GM12878 (cell line): ENCODE results near the gene HADHA. TPM values are rescaled to one million over a fixed set of nuclear protein-coding genes. Genes with fewer than 3 reads are reported as not detected.

Experiments
- ATAC-seq: fragments of 200-7000 bp; cut with Tn5 transposase; 3 replicates; pipeline ENCODE4 v1.9.1; 2020; ENCODE audit warnings: mild to moderate bottlenecking, moderate library complexity
- BruUV-seq: library from RNA; stranded (reverse); fragments of 400-500 nt; replicated peaks from 2 replicates; lab custom pipeline; 2021; lab: Mats Ljungman, UMichigan
- CTCF ChIA-PET: fragments of 300-600 bp; sonication (Branson Sonifier 250); formaldehyde crosslinking; extraction: SDS; loops from one replicate; lab custom pipeline; 2021; ENCODE audit warnings: inconsistent platforms; lab: Yijun Ruan, JAX
- POLR2A ChIA-PET: fragments of 350-600 bp; formaldehyde crosslinking; extraction: SDS; loops from one replicate; lab custom pipeline; 2021; ENCODE audit warnings: inconsistent platforms; lab: Charles Lee
- RAD21 ChIA-PET: fragments of 300-600 bp; sonication (Branson Sonifier 250); formaldehyde crosslinking; loops from one replicate; lab custom pipeline; 2023; ENCODE audit warnings: antibody characterized with exemption; ENCODE audit not compliant: unreplicated experiment; lab: Charles Lee
- SMC1A ChIA-PET: fragments of 300-600 bp; sonication (Branson Sonifier 250); formaldehyde crosslinking; loops from one replicate; lab custom pipeline; 2023; ENCODE audit not compliant: unreplicated experiment, uncharacterized antibody; lab: Charles Lee
- DNase-seq: peaks from one replicate; pipeline ENCODE4 v3.0.0-alpha.2; 2011; ENCODE audit warnings: low read depth, low spot score
- FAIRE-seq: peaks from 3 replicates; lab custom pipeline; 2011; peaks lifted over from hg19 to GRCh38; lab: Jason Lieb, UNC
- H2AFZ ChIP-seq: 2 replicates; pipeline ENCODE4 v1.6.0; 2011; ENCODE audit warnings: low read depth, low read length, control low read depth; ENCODE audit not compliant: control insufficient read depth
- H3K27ac ChIP-seq: 2 replicates; pipeline ENCODE4 v1.5.1; 2011; ENCODE audit warnings: control low read depth; ENCODE audit not compliant: control insufficient read depth, insufficient read depth
- H3K27me3 ChIP-seq, 2 experiments: replicated peaks in 1 of 2; 2 replicates each; pipeline versions ENCODE4 v1.6.0 to v1.6.1; 2011; ENCODE audit warnings: low read length in 1 of 2; ENCODE audit not compliant: control insufficient read depth in 2 of 2, insufficient read depth in 2 of 2
- H3K36me3 ChIP-seq, 2 experiments: 2 replicates each; pipeline ENCODE4 v1.5.1; 2011; ENCODE audit warnings: low read length in 1 of 2; ENCODE audit not compliant: control insufficient read depth in 2 of 2, insufficient read depth in 2 of 2
- H3K4me1 ChIP-seq: 2 replicates; pipeline ENCODE4 v1.6.1; 2011; ENCODE audit warnings: mild to moderate bottlenecking, low read length, moderate library complexity, mixed read lengths; ENCODE audit not compliant: control insufficient read depth, insufficient read depth
- H3K4me2 ChIP-seq: 2 replicates; pipeline ENCODE4 v1.6.0; 2011; ENCODE audit warnings: control low read depth; ENCODE audit not compliant: control insufficient read depth, insufficient read depth
- H3K4me3 ChIP-seq: fragments of 200-600 bp; sonication (generic); 2 replicates; pipeline ENCODE4 v1.5.1; 2016
- H3K79me2 ChIP-seq: 2 replicates; pipeline ENCODE4 v1.6.0; 2011; ENCODE audit warnings: low read length; ENCODE audit not compliant: control insufficient read depth, insufficient read depth
- H3K9ac ChIP-seq: 2 replicates; pipeline ENCODE4 v1.8.0; 2011; ENCODE audit warnings: low read length, control low read depth, mixed read lengths; ENCODE audit not compliant: control insufficient read depth, insufficient read depth
- H3K9me3 ChIP-seq: replicated peaks from 3 replicates; pipeline ENCODE4 v1.5.1; 2011; ENCODE audit warnings: mild to moderate bottlenecking, low read length; ENCODE audit not compliant: control insufficient read depth, insufficient read depth
- H4K20me1 ChIP-seq: 2 replicates; pipeline ENCODE4 v1.6.0; 2011; ENCODE audit not compliant: control insufficient read depth, insufficient read depth
- SPI1 ChIP-seq: IDR thresholded peaks from 2 replicates; pipeline ENCODE4 v1.6.1; 2011; ENCODE audit warnings: low read depth, mild to moderate bottlenecking, low read length, moderate library complexity, borderline replicate concordance; ENCODE audit not compliant: insufficient read depth
- WGBS: methylation state at CpG from one replicate; pipeline ENCODE4 v1.1.6; 2016; ENCODE audit warnings: low lambda C conversion rate; ENCODE audit not compliant: insufficient replicate concordance, insufficient coverage; ENCODE audit errors: missing lambda C conversion rate; 5-methylcytosine and 5-hydroxymethylcytosine counted together
- in situ Hi-C: fragments of 300-500 bp; cut with MboI; formaldehyde crosslinking; loops from 9 replicates; pipeline ENCODE4 v1.14.3; 2018; ENCODE audit warnings: mixed read lengths
- intact Hi-C: fragments of 100-400 bp; cut with micrococcal nuclease; formaldehyde crosslinking; loops from one replicate; pipeline ENCODE4 v1.14.2; 2022; ENCODE audit not compliant: unreplicated experiment
- polyA plus RNA-seq, 11 experiments: library from polyadenylated mRNA; depleted of rRNA in 4 of 11; unstranded in 6 of 11; stranded (reverse) in 5 of 11; fragments of >200 nt; fragmentation: Nextera tagmentation in 4 of 11; fragmentation: Illumina TruSeq in 1 of 11; extraction: Ambion mirVana in 4 of 11; extraction: Trizol in 1 of 11; gene quantifications; 1 replicate in 1 of 11; 2 replicates in 10 of 11; pipeline versions ENCODE4 v1.2.1 to v1.2.3, GENCODE V29; 2011 to 2016; ENCODE audit warnings: inconsistent platforms in 2 of 11, missing spikeins in 2 of 11, low read depth in 1 of 11
- total RNA-seq, 4 experiments: library from RNA; depleted of rRNA in 3 of 4; stranded (reverse); fragments of >200 nt in 3 of 4; fragmentation: Illumina TruSeq in 1 of 4; extraction: Trizol in 1 of 4; gene quantifications; 2 replicates each; pipeline versions ENCODE4 v1.2.1 to v1.2.3, GENCODE V29; 2013 to 2021
- TF ChIP-seq, protein P1 (sequence below): fragments of 450-650 bp; IDR thresholded peaks from 2 replicates; pipeline ENCODE4 v1.6.1; 2014; ENCODE audit warnings: mild to moderate bottlenecking

HADHA gene
- total and polyA plus RNA-seq, 10 of the 15 experiments (the other 5 are each of a cell fraction or from before 2014, with no cell fraction given): 109 to 207 (median 165) TPM

DNA sequence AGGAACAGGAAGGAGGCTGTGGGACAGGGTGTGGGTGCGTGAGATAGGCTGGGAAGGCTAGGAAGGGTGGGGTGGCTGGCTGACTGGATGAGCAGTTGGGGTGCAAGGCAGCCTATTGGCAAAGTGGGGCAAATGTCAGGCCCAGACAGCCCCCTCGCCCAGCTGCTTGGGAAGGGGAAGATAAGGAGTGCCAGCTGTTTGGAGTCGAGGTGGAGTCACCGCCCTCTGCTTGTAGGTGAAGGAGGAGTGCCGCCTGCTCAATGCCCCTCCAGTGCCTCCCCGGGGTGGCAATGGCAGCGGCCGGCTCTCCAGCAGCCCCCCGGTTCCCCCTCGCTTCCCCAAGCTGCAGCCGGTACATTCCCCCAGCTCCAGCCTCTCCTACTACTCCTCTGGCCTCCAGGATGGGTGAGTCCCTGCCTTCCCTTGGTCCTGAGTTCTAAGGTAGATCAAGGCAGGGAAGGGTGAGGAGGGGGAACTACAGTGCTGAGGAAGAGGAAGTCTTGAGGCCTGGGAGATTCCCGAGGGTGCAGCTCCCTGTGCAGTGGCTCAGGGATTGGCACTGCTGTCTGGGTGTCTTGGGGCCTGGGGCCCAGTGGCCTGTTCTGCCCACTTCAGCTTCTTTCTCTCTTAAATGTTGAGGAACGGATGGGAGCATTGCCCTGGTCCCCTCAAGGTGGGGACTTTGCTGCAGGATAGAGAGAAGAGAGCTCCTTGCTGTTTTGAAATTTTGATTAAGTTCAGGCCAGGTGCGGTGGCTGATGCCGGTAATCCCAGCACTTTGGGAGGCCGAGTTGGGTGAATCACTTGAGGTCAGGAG, 58.3 kb downstream of the HADHA start:
- no peaks in the 10 kb centered on the region for H3K4me1 ChIP-seq
- H3K27me3 ChIP-seq: peaks cover 0 to 2% of the 10 kb centered on the region in 2 experiments; a peak in 1 of 4 replicates
- H3K9ac ChIP-seq: no peak overlapping the region
- FAIRE-seq (no peak), DNase-seq (no peak), ATAC-seq (no peak)
- CTCF ChIA-PET: interaction anchor here (0.6 to 1.8 kb wide), 5 partner anchors 10 to 270 kb away, joined by 3 to 5 read pairs (median 4); no protein-coding TSS in a partner anchor
- no peaks in the 10 kb centered on the region for H3K79me2 ChIP-seq
- no peaks in the 10 kb centered on the region for H3K9me3 ChIP-seq
- TF ChIP-seq, protein P1, sequence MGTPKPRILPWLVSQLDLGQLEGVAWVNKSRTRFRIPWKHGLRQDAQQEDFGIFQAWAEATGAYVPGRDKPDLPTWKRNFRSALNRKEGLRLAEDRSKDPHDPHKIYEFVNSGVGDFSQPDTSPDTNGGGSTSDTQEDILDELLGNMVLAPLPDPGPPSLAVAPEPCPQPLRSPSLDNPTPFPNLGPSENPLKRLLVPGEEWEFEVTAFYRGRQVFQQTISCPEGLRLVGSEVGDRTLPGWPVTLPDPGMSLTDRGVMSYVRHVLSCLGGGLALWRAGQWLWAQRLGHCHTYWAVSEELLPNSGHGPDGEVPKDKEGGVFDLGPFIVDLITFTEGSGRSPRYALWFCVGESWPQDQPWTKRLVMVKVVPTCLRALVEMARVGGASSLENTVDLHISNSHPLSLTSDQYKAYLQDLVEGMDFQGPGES: no peak
- peak; percentile 15; the same call in 1 of the 2 replicates for TF ChIP-seq SPI1
- H2AFZ ChIP-seq: no peak overlapping the region
- POLR2A ChIA-PET: no interaction called here
- intact Hi-C loops: no loop called here
- H4K20me1 ChIP-seq: no peaks in the 10 kb centered on the region
- SMC1A ChIA-PET: interaction anchor here (1.0 to 1.5 kb wide), 2 partner anchors 14 to 57 kb away, joined by 3 read pairs; no protein-coding TSS in a partner anchor
- H3K4me3 ChIP-seq: peak overlapping the region; percentile 68; the same call in 1 of the 2 replicates
- in situ Hi-C loops: no loop called here
- 68% methylated on average over 16 of the region's 16 CpGs for WGBS
- H3K4me2 ChIP-seq: peak overlapping the region; percentile 38
- H3K36me3 ChIP-seq: peaks cover under 1 to 7% of the 10 kb centered on the region in 2 experiments; a peak in 3 of 4 replicates
- H3K27ac ChIP-seq: no peak overlapping the region
- no TSS peak for BruUV-seq
- RAD21 ChIA-PET: no interaction called here
